ENCODE data around the gene KCNQ1.

DNA sequence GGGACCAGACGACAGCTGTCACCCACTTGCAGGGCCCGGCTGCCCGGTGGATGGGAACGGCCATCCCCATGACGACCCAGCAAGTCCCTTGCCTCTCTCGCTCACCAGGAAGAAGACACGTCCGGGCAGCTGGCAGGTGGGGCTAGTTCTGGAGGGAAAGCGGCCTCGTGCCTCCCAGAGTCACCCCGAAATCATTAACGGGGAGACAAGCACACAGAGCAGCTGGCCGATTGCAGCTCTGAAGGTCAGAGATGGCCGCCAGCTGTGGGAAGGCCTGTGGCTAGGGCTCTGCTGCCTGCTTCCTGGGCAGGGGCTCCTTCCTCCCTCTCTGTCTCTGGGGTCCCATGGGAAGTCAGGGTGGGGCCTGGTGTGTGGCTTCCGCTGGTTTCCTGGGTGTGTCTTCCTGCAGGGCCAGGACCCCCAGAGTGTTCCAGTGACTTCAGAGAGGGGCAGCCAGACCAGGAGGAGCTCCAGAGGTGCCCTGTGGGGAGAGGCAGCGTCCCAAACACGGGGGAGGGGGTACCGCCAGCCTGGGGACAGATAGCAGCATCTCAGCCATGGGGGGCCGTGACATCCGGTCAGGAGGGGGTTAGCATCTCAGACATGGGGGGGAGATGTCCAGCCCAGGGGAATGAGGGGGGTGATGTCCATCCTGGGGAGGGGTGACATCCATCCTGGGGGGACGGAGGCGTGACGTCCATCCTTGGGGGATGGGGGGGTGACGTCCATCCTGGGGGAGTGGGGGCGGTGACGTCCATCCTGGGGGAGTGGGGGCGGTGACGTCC is 114.9 kb downstream of the KCNQ1 start:
- no peak for TF ChIP-seq POLR2A (IDR thresholded peaks at IDR 0.05)
- TF ChIP-seq POLR2AphosphoS5 (IDR thresholded peaks at IDR 0.05) = no peak
- TF ChIP-seq, protein P1, sequence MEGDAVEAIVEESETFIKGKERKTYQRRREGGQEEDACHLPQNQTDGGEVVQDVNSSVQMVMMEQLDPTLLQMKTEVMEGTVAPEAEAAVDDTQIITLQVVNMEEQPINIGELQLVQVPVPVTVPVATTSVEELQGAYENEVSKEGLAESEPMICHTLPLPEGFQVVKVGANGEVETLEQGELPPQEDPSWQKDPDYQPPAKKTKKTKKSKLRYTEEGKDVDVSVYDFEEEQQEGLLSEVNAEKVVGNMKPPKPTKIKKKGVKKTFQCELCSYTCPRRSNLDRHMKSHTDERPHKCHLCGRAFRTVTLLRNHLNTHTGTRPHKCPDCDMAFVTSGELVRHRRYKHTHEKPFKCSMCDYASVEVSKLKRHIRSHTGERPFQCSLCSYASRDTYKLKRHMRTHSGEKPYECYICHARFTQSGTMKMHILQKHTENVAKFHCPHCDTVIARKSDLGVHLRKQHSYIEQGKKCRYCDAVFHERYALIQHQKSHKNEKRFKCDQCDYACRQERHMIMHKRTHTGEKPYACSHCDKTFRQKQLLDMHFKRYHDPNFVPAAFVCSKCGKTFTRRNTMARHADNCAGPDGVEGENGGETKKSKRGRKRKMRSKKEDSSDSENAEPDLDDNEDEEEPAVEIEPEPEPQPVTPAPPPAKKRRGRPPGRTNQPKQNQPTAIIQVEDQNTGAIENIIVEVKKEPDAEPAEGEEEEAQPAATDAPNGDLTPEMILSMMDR (IDR thresholded peaks at IDR 0.05) = no peak
